Measurements from ENCODE around the gene RNF223. TPM values are rescaled to one million over a fixed set of nuclear protein-coding genes. Genes with fewer than 3 reads are reported as not detected.

Gene RNF223
- total and polyA plus RNA-seq, 2 donors from 2014 or later: 0.28 to 2.3 TPM

- H3K27ac ChIP-seq (ENCODE audit: low read depth in 2 of 2, low read length in 2 of 2): no peak overlapping the region
- DNase-seq (no peak), FAIRE-seq (no peak)
Measured at GRCh38 chr1:1043411-1043810, 30.7 kb downstream of the RNF223 start.

GRCh38 chr1:1042835-1043234, 31.3 kb downstream of the RNF223 start:
- Histone ChIP-seq H3K36me3 (ENCODE audit: control insufficient read depth in 2 of 3, insufficient read depth in 3 of 3, low read length in 3 of 3) (peaks cover 0 to 5% (median 4%) of the 10 kb centered on the region in 3 donors), H3K4me3 (ENCODE audit: low read length in 3 of 3) (no peak overlapping the region), H3K9me3 (ENCODE audit: control insufficient read depth in 2 of 3, insufficient read depth in 1 of 3, low read length in 3 of 3) (no peaks in the 10 kb centered on the region), H3K27me3 (ENCODE audit: control insufficient read depth, insufficient read depth, low read length) (no peaks in the 10 kb centered on the region), H3K4me1 (ENCODE audit: control insufficient read depth in 2 of 3, insufficient read depth in 2 of 3, low read depth in 1 of 3, low read length in 3 of 3) (peaks cover 0 to 6% (median 0%) of the 10 kb centered on the region in 3 donors), H3K9ac (ENCODE audit: low read length in 3 of 3) (no peak overlapping the region), H3K27ac (ENCODE audit: low read depth in 2 of 2, low read length in 2 of 2) (no peak overlapping the region)
- FAIRE-seq: no peak
- intact Hi-C loops (cut with DNase I): no loop called here
- TF ChIP-seq CTCF (IDR thresholded peaks at IDR 0.05; ENCODE audit: borderline replicate concordance, extremely low read depth, insufficient read depth): no peak
- no peak for DNase-seq

More at GRCh38 chr1:1043411-1043810, 30.7 kb downstream of the RNF223 start:
- intact Hi-C loops (cut with DNase I): no loop called here
- H3K27me3 ChIP-seq (ENCODE audit: control insufficient read depth, insufficient read depth, low read length): no peaks in the 10 kb centered on the region
- H3K36me3 ChIP-seq (ENCODE audit: control insufficient read depth in 2 of 3, insufficient read depth in 3 of 3, low read length in 3 of 3): peaks cover 0 to 5% (median 4%) of the 10 kb centered on the region in 3 donors
- H3K4me1 ChIP-seq (ENCODE audit: control insufficient read depth in 2 of 3, insufficient read depth in 2 of 3, low read depth in 1 of 3, low read length in 3 of 3): peaks cover 0 to 6% (median 0%) of the 10 kb centered on the region in 3 donors
- no peak for TF ChIP-seq CTCF (IDR thresholded peaks at IDR 0.05; ENCODE audit: borderline replicate concordance, extremely low read depth, insufficient read depth)
- no peak overlapping the region for H3K9ac ChIP-seq (ENCODE audit: low read length in 3 of 3)
- H3K9me3 ChIP-seq (ENCODE audit: control insufficient read depth in 2 of 3, insufficient read depth in 1 of 3, low read length in 3 of 3): no peaks in the 10 kb centered on the region
- no peak overlapping the region for H3K4me3 ChIP-seq (ENCODE audit: low read length in 3 of 3)

- H3K36me3 ChIP-seq (ENCODE audit: control insufficient read depth in 2 of 3, insufficient read depth in 3 of 3, low read length in 3 of 3): peaks cover 0 to 5% (median 4%) of the 10 kb centered on the region in 3 donors
- FAIRE-seq: no peak
- intact Hi-C loops (cut with DNase I): no loop called here
- no peak for DNase-seq
- H3K27ac ChIP-seq (ENCODE audit: low read depth in 2 of 2, low read length in 2 of 2): no peak overlapping the region
- no peaks in the 10 kb centered on the region for H3K27me3 ChIP-seq (ENCODE audit: control insufficient read depth, insufficient read depth, low read length)
- no peak overlapping the region for H3K4me3 ChIP-seq (ENCODE audit: low read length in 3 of 3)
- peaks cover 0 to 6% (median 0%) of the 10 kb centered on the region in 3 donors for H3K4me1 ChIP-seq (ENCODE audit: control insufficient read depth in 2 of 3, insufficient read depth in 2 of 3, low read depth in 1 of 3, low read length in 3 of 3)
- H3K9me3 ChIP-seq (ENCODE audit: control insufficient read depth in 2 of 3, insufficient read depth in 1 of 3, low read length in 3 of 3): no peaks in the 10 kb centered on the region
- TF ChIP-seq CTCF (IDR thresholded peaks at IDR 0.05; ENCODE audit: borderline replicate concordance, extremely low read depth, insufficient read depth): no peak
- no peak overlapping the region for H3K9ac ChIP-seq (ENCODE audit: low read length in 3 of 3)
Measured at GRCh38 chr1:1041873-1042272, 32.2 kb downstream of the RNF223 start.

- Histone ChIP-seq H3K4me1 (ENCODE audit: control insufficient read depth in 2 of 3, insufficient read depth in 2 of 3, low read depth in 1 of 3, low read length in 3 of 3) (peaks cover 0 to 6% (median 0%) of the 10 kb centered on the region in 3 donors), H3K4me3 (ENCODE audit: low read length in 3 of 3) (no peak overlapping the region), H3K27ac (ENCODE audit: low read depth in 2 of 2, low read length in 2 of 2) (no peak overlapping the region), H3K36me3 (ENCODE audit: control insufficient read depth in 2 of 3, insufficient read depth in 3 of 3, low read length in 3 of 3) (peaks cover 0 to 5% (median 3%) of the 10 kb centered on the region in 3 donors), H3K9me3 (ENCODE audit: control insufficient read depth in 2 of 3, insufficient read depth in 1 of 3, low read length in 3 of 3) (no peaks in the 10 kb centered on the region), H3K9ac (ENCODE audit: low read length in 3 of 3) (no peak overlapping the region), H3K27me3 (ENCODE audit: control insufficient read depth, insufficient read depth, low read length) (no peaks in the 10 kb centered on the region)
- intact Hi-C loops (cut with DNase I): no loop called here
- DNase-seq: peak in 2 of 5 donors; percentile 42 to 83
- no peak for TF ChIP-seq CTCF (IDR thresholded peaks at IDR 0.05; ENCODE audit: borderline replicate concordance, extremely low read depth, insufficient read depth)
- FAIRE-seq: no peak
Measured at GRCh38 chr1:1041092-1041523, 33.0 kb downstream of the RNF223 start.

Measured in kidney (tissue), 14 donors.